Astrocyte of the cerebellum (primary cell): Measurements from ENCODE around the gene KIFC1.
"Not testable (repeated sequence)": the region's sequence is repeated elsewhere in the genome, so short reads cannot be mapped to it uniquely, and the experiment has no call there.

Source experiments
- DNase-seq: peaks from one replicate; pipeline ENCODE4 v3.0.0-alpha.2; 2011; ENCODE audit warnings: low read depth
- H3K4me3 ChIP-seq: 2 replicates; pipeline ENCODE4 v1.5.1; 2011; ENCODE audit warnings: mild to moderate bottlenecking, low read depth, low read length, moderate library complexity
- CTCF ChIP-seq: IDR thresholded peaks from 2 replicates; pipeline ENCODE4 v1.5.1; 2012; ENCODE audit warnings: low read length, low read depth, moderate library complexity, mild to moderate bottlenecking; ENCODE audit errors: missing control alignments
- in situ Hi-C: cut with HindIII; loops from 2 replicates; pipeline ENCODE4 v1.10.0; 2017; ENCODE audit warnings: low sequenced_read_pairs

The KIFC1 gene

GRCh38 chr6:33391278-33391921 lies at the start of gene KIFC1:
Gene KIFC1, plus strand, starts transcription at chr6:33391823. Its CDS starts 163 bp downstream, at chr6:33391986.
- DNase-seq = peak; percentile 99
- in situ Hi-C loops = no loop called here
- H3K4me3 ChIP-seq = peak within 1 kb of the TSS; percentile 93
- TF ChIP-seq CTCF = peak; percentile 96

- DNase-seq, in situ Hi-C loops, H3K4me3 ChIP-seq: not testable (repeated sequence)
Measured at GRCh38 chr6:33343606-33343952, 48.0 kb upstream of the KIFC1 start.

GRCh38 chr6:33343953-33344611 lies 47.5 kb upstream of the KIFC1 start:
- TF ChIP-seq CTCF = no peak
- DNase-seq = no peak
- in situ Hi-C loops = no loop called here
- H3K4me3 ChIP-seq = no peak overlapping the region

GRCh38 chr6:33344701-33345697 lies 46.6 kb upstream of the KIFC1 start:
- TF ChIP-seq CTCF = peak; percentile 51
- DNase-seq = peak; percentile 92
- no peak overlapping the region for H3K4me3 ChIP-seq
- in situ Hi-C loops = no loop called here

GRCh38 chr6:33346972-33347371 lies 44.7 kb upstream of the KIFC1 start:
- in situ Hi-C loops, DNase-seq, H3K4me3 ChIP-seq: not testable (repeated sequence)

- no peak for TF ChIP-seq CTCF
- no peak overlapping the region for H3K4me3 ChIP-seq
- no peak for DNase-seq
- in situ Hi-C loops = no loop called here
Measured at GRCh38 chr6:33347816-33348215, 43.8 kb upstream of the KIFC1 start.

GRCh38 chr6:33355860-33356259 lies 35.8 kb upstream of the KIFC1 start:
- in situ Hi-C loops, H3K4me3 ChIP-seq, DNase-seq: not testable (repeated sequence)

GRCh38 chr6:33356295-33356694 lies 35.3 kb upstream of the KIFC1 start:
- in situ Hi-C loops = no loop called here
- no peak for TF ChIP-seq CTCF
- DNase-seq = no peak
- H3K4me3 ChIP-seq = no peak overlapping the region

GRCh38 chr6:33357160-33357871 lies 34.3 kb upstream of the KIFC1 start:
- DNase-seq, H3K4me3 ChIP-seq, in situ Hi-C loops: not testable (repeated sequence)
